Upper lobe of left lung (tissue), 4 donors: ENCODE measurements around the gene FOXP4.

Source experiments
- EP300 ChIP-seq, 4 donors: sonication (generic); formaldehyde crosslinking; IDR thresholded peaks; one replicate each; pipeline ENCODE4 v1.5.1; 2017; ENCODE audit warnings: antibody characterized with exemption in 4 of 4, control low read depth in 2 of 4
- POLR2A ChIP-seq, 4 donors: fragments of 450-650 bp; IDR thresholded peaks; one replicate each; pipeline ENCODE4 v1.5.1; 2016 to 2017; ENCODE audit warnings: antibody characterized with exemption in 4 of 4, mild to moderate bottlenecking in 2 of 4
- TF ChIP-seq, protein P1 (sequence below), 6 experiments: fragments of 450-650 bp in 4 of 6; fragments of 200-600 bp in 2 of 6; sonication (generic) in 2 of 6; IDR thresholded peaks; one replicate each; pipeline ENCODE4 v1.5.1; 2016 to 2019; ENCODE audit warnings: antibody characterized with exemption in 6 of 6

DNA sequence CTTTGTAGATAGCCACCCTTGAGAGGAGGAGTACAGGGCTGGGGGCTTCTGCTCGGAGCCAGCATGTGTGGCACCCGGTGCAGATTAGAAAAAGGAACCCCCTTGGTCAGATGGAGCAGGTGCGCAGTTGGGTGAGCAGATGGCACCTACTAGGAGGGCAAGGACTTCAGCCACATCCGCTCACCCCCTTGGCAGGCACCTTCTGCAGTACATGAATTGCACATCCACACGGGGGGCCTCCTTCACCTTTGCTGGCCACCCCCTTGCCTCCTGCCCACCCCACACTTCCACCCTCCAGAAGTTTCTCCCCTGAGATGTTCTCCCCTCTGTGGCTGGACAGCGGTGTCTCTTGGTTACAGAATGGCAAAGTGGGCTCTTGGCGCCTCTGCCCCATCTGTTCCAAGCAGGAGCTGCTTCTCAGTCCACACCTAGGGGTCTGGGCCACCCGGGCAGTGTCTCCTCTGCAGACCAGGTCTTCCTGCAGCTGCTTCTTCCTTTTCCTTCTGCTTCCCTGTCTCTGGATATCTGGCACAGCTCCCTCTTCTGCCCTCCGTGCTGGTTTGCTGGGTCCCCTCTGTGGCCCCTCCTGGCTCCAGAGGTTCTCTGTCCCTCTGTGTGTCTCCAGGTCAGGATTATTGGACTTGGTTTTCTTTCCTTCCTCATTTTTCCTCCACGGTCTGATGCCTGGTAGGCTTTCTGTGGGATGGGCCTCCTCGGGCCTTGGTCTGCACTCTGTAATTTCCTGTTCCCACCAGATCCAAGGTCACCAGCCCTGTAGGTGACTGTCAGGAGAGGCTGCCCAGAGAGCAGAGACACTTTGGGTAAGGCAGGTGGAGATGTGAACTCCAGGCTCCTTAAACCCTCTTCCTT, 96.1 kb downstream of the FOXP4 start:
- TF ChIP-seq, protein P1, sequence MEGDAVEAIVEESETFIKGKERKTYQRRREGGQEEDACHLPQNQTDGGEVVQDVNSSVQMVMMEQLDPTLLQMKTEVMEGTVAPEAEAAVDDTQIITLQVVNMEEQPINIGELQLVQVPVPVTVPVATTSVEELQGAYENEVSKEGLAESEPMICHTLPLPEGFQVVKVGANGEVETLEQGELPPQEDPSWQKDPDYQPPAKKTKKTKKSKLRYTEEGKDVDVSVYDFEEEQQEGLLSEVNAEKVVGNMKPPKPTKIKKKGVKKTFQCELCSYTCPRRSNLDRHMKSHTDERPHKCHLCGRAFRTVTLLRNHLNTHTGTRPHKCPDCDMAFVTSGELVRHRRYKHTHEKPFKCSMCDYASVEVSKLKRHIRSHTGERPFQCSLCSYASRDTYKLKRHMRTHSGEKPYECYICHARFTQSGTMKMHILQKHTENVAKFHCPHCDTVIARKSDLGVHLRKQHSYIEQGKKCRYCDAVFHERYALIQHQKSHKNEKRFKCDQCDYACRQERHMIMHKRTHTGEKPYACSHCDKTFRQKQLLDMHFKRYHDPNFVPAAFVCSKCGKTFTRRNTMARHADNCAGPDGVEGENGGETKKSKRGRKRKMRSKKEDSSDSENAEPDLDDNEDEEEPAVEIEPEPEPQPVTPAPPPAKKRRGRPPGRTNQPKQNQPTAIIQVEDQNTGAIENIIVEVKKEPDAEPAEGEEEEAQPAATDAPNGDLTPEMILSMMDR (IDR thresholded peaks at IDR 0.05), result no peak
- no peak for TF ChIP-seq EP300 (IDR thresholded peaks at IDR 0.05)
- TF ChIP-seq POLR2A (IDR thresholded peaks at IDR 0.05), result no peak
